Measurements from ENCODE around the gene FBXO15. TPM values are rescaled to one million over a fixed set of nuclear protein-coding genes. Genes with fewer than 3 reads are reported as not detected.

The FBXO15 gene
- total RNA-seq, 4 donors from 2014 or later = 0.33 to 0.45 TPM; not detected in 2

DNA sequence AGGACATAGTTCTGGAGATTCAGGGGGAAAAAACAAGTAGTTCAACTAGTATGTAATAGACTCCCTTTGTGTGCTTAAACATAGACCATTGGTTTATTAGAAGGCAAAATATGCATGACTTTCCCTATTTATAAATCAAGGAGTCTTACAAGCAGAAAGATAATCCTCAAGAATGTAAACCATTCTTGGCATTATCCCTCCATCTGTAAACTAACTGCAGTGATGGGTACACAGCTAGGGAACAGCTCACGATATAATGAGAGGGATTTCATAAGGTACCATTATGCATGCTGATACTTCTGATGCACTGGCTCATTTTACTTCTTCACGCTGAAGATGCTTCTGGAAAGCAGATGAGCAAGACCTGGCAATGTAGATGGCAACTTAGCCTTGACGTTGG, 878 bp downstream of the FBXO15 start:
- no peaks in the 10 kb centered on the region for H3K9me3 ChIP-seq
- WGBS = 23% methylated on average over 3 of the region's 3 CpGs

DNA sequence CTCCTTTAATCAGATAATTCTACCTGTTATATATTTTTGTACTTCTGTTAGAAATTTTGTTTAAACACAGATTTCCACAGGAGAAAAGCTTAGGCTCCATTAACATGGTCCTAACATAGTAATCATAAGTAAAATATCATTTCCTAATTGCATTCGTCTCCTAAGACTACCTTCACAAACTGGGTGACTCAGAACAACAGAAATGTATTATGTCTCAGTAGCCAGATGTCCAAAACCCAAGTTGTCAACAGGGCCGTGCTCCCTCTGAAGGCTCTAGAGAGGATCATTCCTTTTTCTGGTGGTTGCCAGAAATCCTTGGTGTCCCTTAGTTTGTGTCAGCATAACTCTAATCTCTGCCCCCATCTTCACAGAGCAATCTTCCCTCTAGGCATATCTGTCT, 5.4 kb downstream of the FBXO15 start:
- WGBS = 76% methylated on average over 2 of the region's 2 CpGs
- H3K4me3 ChIP-seq = no peak overlapping the region
- H3K9me3 ChIP-seq = no peaks in the 10 kb centered on the region
- H3K27me3 ChIP-seq = peaks cover 0 to 4% (median 0%) of the 10 kb centered on the region in 4 donors
- DNase-seq (ENCODE audit: extremely low spot score) = no peak
- peaks cover 3 to 13% (median 13%) of the 10 kb centered on the region in 4 donors for H3K4me1 ChIP-seq
- no peak for TF ChIP-seq CTCF (IDR thresholded peaks at IDR 0.05)
- TF ChIP-seq POLR2AphosphoS5 (IDR thresholded peaks at IDR 0.05) = no peak
- no peak for TF ChIP-seq POLR2A (IDR thresholded peaks at IDR 0.05; ENCODE audit: low read depth)
- TF ChIP-seq EP300 (IDR thresholded peaks at IDR 0.05) = no peak
- H3K36me3 ChIP-seq = no peaks in the 10 kb centered on the region
- no peak overlapping the region for H3K27ac ChIP-seq (replicated peaks in 1 of 4)
- intact Hi-C loops (cut with DNase I) = no loop called here

More for the DNA sequence above, 878 bp downstream of the FBXO15 start:
- Histone ChIP-seq H3K36me3 (peaks cover 0 to 11% (median 0%) of the 10 kb centered on the region in 4 donors), H3K27ac (replicated peaks in 1 of 4) (peak overlapping the region; percentile 93 to 96 (median 94)), H3K4me1 (peaks cover 25 to 47% (median 46%) of the 10 kb centered on the region in 4 donors), H3K4me3 (peak overlapping the region; percentile 63 to 87 (median 80)), H3K27me3 (no peaks in the 10 kb centered on the region)
- intact Hi-C loops (cut with DNase I) = loop anchor here (5.0 kb wide), 2 partner anchors 146 to 351 kb away; partner anchors contain the start of genes CNDP2 and CYB5A
- TF ChIP-seq CTCF (IDR thresholded peaks at IDR 0.05) (no peak), EP300 (IDR thresholded peaks at IDR 0.05) (no peak), POLR2A (IDR thresholded peaks at IDR 0.05; ENCODE audit: low read depth) (no peak), POLR2AphosphoS5 (IDR thresholded peaks at IDR 0.05) (peak in 1 of 2 donors; percentile 33)
- DNase-seq (ENCODE audit: extremely low spot score) = no peak

DNA sequence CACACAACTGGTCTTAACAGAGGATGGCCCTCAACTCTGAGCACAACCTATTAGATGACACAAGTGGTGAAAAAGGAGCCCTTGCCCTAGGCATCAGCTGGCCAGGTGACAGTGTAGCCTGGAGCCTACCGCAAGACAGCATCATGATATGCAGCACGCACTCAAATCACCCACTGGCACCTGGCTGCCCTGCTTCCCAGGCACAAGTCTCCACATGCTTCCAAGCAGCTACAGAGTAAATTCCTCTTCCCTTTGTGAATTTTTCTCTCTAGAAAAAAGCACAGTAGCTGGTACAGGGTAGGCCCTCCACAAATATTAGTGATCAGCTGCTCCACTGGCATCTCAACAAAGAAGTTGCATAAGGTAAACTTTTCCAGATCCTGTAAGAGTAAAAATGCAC, 6.0 kb downstream of the FBXO15 start:
- Histone ChIP-seq H3K4me3 (no peak overlapping the region), H3K9me3 (no peaks in the 10 kb centered on the region), H3K36me3 (no peaks in the 10 kb centered on the region), H3K27me3 (peaks cover 0 to 4% (median 0%) of the 10 kb centered on the region in 4 donors), H3K27ac (replicated peaks in 1 of 4) (no peak overlapping the region), H3K4me1 (peaks cover 0 to 7% (median 7%) of the 10 kb centered on the region in 4 donors)
- DNase-seq (ENCODE audit: extremely low spot score) = no peak
- intact Hi-C loops (cut with DNase I) = no loop called here
- WGBS = 100% methylated on average over 2 of the region's 2 CpGs
- TF ChIP-seq POLR2AphosphoS5 (IDR thresholded peaks at IDR 0.05) = no peak
- TF ChIP-seq EP300 (IDR thresholded peaks at IDR 0.05) = no peak
- TF ChIP-seq CTCF (IDR thresholded peaks at IDR 0.05) = no peak
- TF ChIP-seq POLR2A (IDR thresholded peaks at IDR 0.05; ENCODE audit: low read depth) = no peak

- H3K27ac ChIP-seq (replicated peaks in 1 of 4) = no peak overlapping the region
- intact Hi-C loops (cut with DNase I) = no loop called here
- TF ChIP-seq EP300 (IDR thresholded peaks at IDR 0.05) = no peak
- TF ChIP-seq POLR2A (IDR thresholded peaks at IDR 0.05; ENCODE audit: low read depth) = no peak
- TF ChIP-seq POLR2AphosphoS5 (IDR thresholded peaks at IDR 0.05) = no peak
- no peaks in the 10 kb centered on the region for H3K4me1 ChIP-seq
- no peak overlapping the region for H3K4me3 ChIP-seq
- H3K36me3 ChIP-seq = no peaks in the 10 kb centered on the region
- H3K27me3 ChIP-seq = peaks cover 0 to 4% (median 0%) of the 10 kb centered on the region in 4 donors
- WGBS = 65% methylated on average over 1 of the region's 1 CpG
- no peaks in the 10 kb centered on the region for H3K9me3 ChIP-seq
- no peak for DNase-seq (ENCODE audit: extremely low spot score)
Observed at GRCh38 chr18:74140582-74140981, 7.1 kb downstream of the FBXO15 start.

DNA sequence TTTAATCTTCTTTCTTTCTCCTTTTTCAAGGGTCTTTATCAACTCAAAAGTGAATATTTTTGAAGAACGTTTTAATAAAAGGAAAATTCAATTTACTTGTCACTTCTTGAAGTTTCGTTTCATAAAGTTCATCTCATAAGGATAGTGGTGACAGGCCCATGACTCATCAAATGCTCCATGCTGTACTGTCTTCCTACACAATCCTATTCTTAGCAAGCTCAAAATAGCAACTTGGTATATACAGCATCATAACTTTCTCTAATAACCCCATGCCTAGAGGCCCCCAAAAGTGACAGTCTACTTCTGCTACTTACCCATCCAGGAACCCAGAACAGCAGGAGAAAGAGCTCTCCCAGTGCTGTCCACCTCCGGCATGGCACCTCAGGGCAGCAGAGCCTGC, 7.7 kb downstream of the FBXO15 start:
- 74% methylated on average over 3 of the region's 3 CpGs for WGBS
- Histone ChIP-seq H3K9me3 (no peaks in the 10 kb centered on the region), H3K4me3 (no peak overlapping the region), H3K4me1 (no peaks in the 10 kb centered on the region), H3K36me3 (no peaks in the 10 kb centered on the region), H3K27ac (replicated peaks in 1 of 4) (no peak overlapping the region), H3K27me3 (peaks cover 0 to 4% (median 0%) of the 10 kb centered on the region in 4 donors)
- TF ChIP-seq POLR2AphosphoS5 (IDR thresholded peaks at IDR 0.05) (no peak), EP300 (IDR thresholded peaks at IDR 0.05) (no peak)
- no peak for DNase-seq (ENCODE audit: extremely low spot score)
- intact Hi-C loops (cut with DNase I) = no loop called here

- H3K27me3 ChIP-seq = peaks cover 0 to 4% (median 0%) of the 10 kb centered on the region in 4 donors
- no peak overlapping the region for H3K4me3 ChIP-seq
- no peaks in the 10 kb centered on the region for H3K4me1 ChIP-seq
- no peak overlapping the region for H3K27ac ChIP-seq (replicated peaks in 1 of 4)
- WGBS = 74% methylated on average over 2 of the region's 2 CpGs
- TF ChIP-seq EP300 (IDR thresholded peaks at IDR 0.05) (no peak), POLR2AphosphoS5 (IDR thresholded peaks at IDR 0.05) (no peak), CTCF (IDR thresholded peaks at IDR 0.05) (no peak), POLR2A (IDR thresholded peaks at IDR 0.05; ENCODE audit: low read depth) (no peak)
- no peak for DNase-seq (ENCODE audit: extremely low spot score)
- H3K9me3 ChIP-seq = no peaks in the 10 kb centered on the region
- intact Hi-C loops (cut with DNase I) = no loop called here
- no peaks in the 10 kb centered on the region for H3K36me3 ChIP-seq
Observed at GRCh38 chr18:74139411-74139810, 8.2 kb downstream of the FBXO15 start.

Measured in esophagus muscularis mucosa (tissue), 4 donors.